H1 (cell line): ENCODE results near the gene GNB1L. TPM values are rescaled to one million over a fixed set of nuclear protein-coding genes. Genes with fewer than 3 reads are reported as not detected.

ENCODE experiments used
- CTCF ChIA-PET: fragments of 300-600 bp; sonication (Branson Sonifier 250); formaldehyde crosslinking; loops from one replicate; lab custom pipeline; 2021; ENCODE audit not compliant: partially characterized antibody; lab: Charles Lee
- POLR2A ChIA-PET: fragments of 300-600 bp; sonication (Branson Sonifier 250); formaldehyde crosslinking; loops from one replicate; lab custom pipeline; 2021; ENCODE audit warnings: inconsistent platforms; ENCODE audit not compliant: partially characterized antibody; lab: Charles Lee
- DNase-seq, 2 experiments: peaks; one replicate each; pipeline versions ENCODE4 v3.0.0 to v3.0.0-alpha.2; 2010 to 2022; ENCODE audit warnings: low spot score in 2 of 2, low read depth in 1 of 2, mixed read lengths in 1 of 2
- FAIRE-seq: peaks from 2 replicates; lab custom pipeline; 2011; peaks lifted over from hg19 to GRCh38; lab: Jason Lieb, UNC
- H2AFZ ChIP-seq: 2 replicates; pipeline ENCODE4 v1.8.1; 2012; ENCODE audit warnings: low read length, inconsistent platforms
- H2AK5ac ChIP-seq: 2 replicates; pipeline ENCODE4 v1.6.1; 2013; ENCODE audit warnings: low read depth, low read length
- H2BK120ac ChIP-seq: replicated peaks from 2 replicates; pipeline ENCODE3; 2013; ENCODE audit warnings: low read depth, low read length, inconsistent platforms
- H2BK12ac ChIP-seq: 2 replicates; pipeline ENCODE4 v1.6.1; 2013; ENCODE audit warnings: low read depth, low read length
- H2BK15ac ChIP-seq: 2 replicates; pipeline ENCODE4 v1.6.1; 2013; ENCODE audit warnings: low read length
- H2BK20ac ChIP-seq: 2 replicates; pipeline ENCODE4 v1.6.1; 2013; ENCODE audit warnings: low read length
- H2BK5ac ChIP-seq: 2 replicates; pipeline ENCODE4 v1.6.1; 2013; ENCODE audit warnings: low read depth, low read length
- H3K14ac ChIP-seq: 2 replicates; pipeline ENCODE4 v1.6.1; 2013; ENCODE audit warnings: inconsistent platforms; ENCODE audit not compliant: insufficient read length
- H3K18ac ChIP-seq: 2 replicates; pipeline ENCODE4 v1.6.1; 2013; ENCODE audit warnings: low read length; ENCODE audit errors: extremely low read depth
- H3K23ac ChIP-seq: 2 replicates; pipeline ENCODE4 v1.6.1; 2013; ENCODE audit warnings: inconsistent platforms; ENCODE audit not compliant: insufficient read length
- H3K23me2 ChIP-seq: 2 replicates; pipeline ENCODE4 v1.6.1; 2013; ENCODE audit warnings: low read depth, low read length
- H3K27ac ChIP-seq: 2 replicates; pipeline ENCODE4 v1.6.1; 2011; ENCODE audit warnings: low read depth, low read length, inconsistent platforms
- H3K27me3 ChIP-seq, 4 experiments: replicated peaks in 1 of 4; 1 replicate in 1 of 4; 2 replicates in 3 of 4; pipeline versions ENCODE4 v1.6.1 to v1.8.1; 2011 to 2013; ENCODE audit warnings: low read length in 3 of 4, mild to moderate bottlenecking in 3 of 4, inconsistent platforms in 2 of 4, mixed read lengths in 2 of 4, moderate library complexity in 1 of 4; ENCODE audit not compliant: control insufficient read depth in 3 of 4, insufficient read depth in 3 of 4; ENCODE audit errors: extremely low read depth in 1 of 4
- H3K36me3 ChIP-seq, 4 experiments: 2 replicates each; pipeline versions ENCODE4 v1.6.1 to v1.8.1; 2011 to 2013; ENCODE audit warnings: mild to moderate bottlenecking in 4 of 4, low read length in 3 of 4, moderate library complexity in 2 of 4, control low read depth in 1 of 4, inconsistent platforms in 1 of 4; ENCODE audit not compliant: insufficient read depth in 4 of 4, control insufficient read depth in 2 of 4
- H3K4ac ChIP-seq: replicated peaks from 2 replicates; pipeline ENCODE3; 2013; ENCODE audit warnings: low read length, low read depth, mixed read lengths, inconsistent platforms; ENCODE audit not compliant: insufficient read length
- H3K4me1 ChIP-seq, 4 experiments: replicated peaks in 1 of 4; 1 replicate in 1 of 4; 2 replicates in 3 of 4; pipeline versions ENCODE4 v1.6.1 to v1.8.1; 2011 to 2013; ENCODE audit warnings: low read length in 3 of 4, inconsistent platforms in 2 of 4, mixed read lengths in 1 of 4; ENCODE audit not compliant: insufficient read depth in 4 of 4, control insufficient read depth in 3 of 4
- H3K4me2 ChIP-seq, 2 experiments: 2 replicates each; pipeline versions ENCODE4 v1.6.1 to v1.8.1; 2011 to 2013; ENCODE audit warnings: low read depth in 2 of 2, low read length in 2 of 2, control low read depth in 1 of 2, inconsistent platforms in 1 of 2, mild to moderate bottlenecking in 1 of 2; ENCODE audit not compliant: insufficient read depth in 1 of 2
- H3K4me3 ChIP-seq, 4 experiments: fragments of 200-600, 300-600 bp in 1 of 4; sonication (generic), shearing (Covaris generic), sonication (Bioruptor Twin) in 1 of 4; 2 replicates each; pipeline versions ENCODE4 v1.5.1 to v1.8.1; 2011 to 2016; ENCODE audit warnings: low read length in 4 of 4, low read depth in 3 of 4, control low read depth in 2 of 4, inconsistent platforms in 2 of 4, mild to moderate bottlenecking in 2 of 4, mixed read lengths in 1 of 4, moderate library complexity in 1 of 4; ENCODE audit not compliant: insufficient read depth in 2 of 4; ENCODE audit errors: extremely low read depth in 1 of 4
- H3K56ac ChIP-seq: replicated peaks from 2 replicates; pipeline ENCODE3; 2013; ENCODE audit warnings: low read depth, mild to moderate bottlenecking, mixed read lengths, low read length, inconsistent platforms; ENCODE audit not compliant: insufficient read length
- H3K79me1 ChIP-seq: 2 replicates; pipeline ENCODE4 v1.6.1; 2013; ENCODE audit warnings: low read depth, low read length, control low read depth
- H3K79me2 ChIP-seq, 2 experiments: 2 replicates each; pipeline versions ENCODE4 v1.6.1 to v1.8.1; 2012 to 2013; ENCODE audit warnings: low read length in 2 of 2, mild to moderate bottlenecking in 2 of 2, inconsistent platforms in 1 of 2; ENCODE audit not compliant: insufficient read depth in 2 of 2, control insufficient read depth in 1 of 2
- H3K9ac ChIP-seq, 4 experiments: replicated peaks in 1 of 4; 1 replicate in 1 of 4; 2 replicates in 3 of 4; pipeline versions ENCODE4 v1.6.1 to v1.8.1; 2011 to 2013; ENCODE audit warnings: low read depth in 3 of 4, low read length in 3 of 4, control low read depth in 2 of 4, mild to moderate bottlenecking in 2 of 4, moderate library complexity in 2 of 4, inconsistent platforms in 1 of 4; ENCODE audit errors: extremely low read depth in 1 of 4
- H3K9me3 ChIP-seq, 2 experiments: 2 replicates each; pipeline versions ENCODE4 v1.6.1 to v1.8.1; 2012 to 2013; ENCODE audit warnings: mild to moderate bottlenecking in 2 of 2, moderate library complexity in 2 of 2, control low read depth in 1 of 2, inconsistent platforms in 1 of 2, low read depth in 1 of 2, low read length in 1 of 2, mixed read lengths in 1 of 2; ENCODE audit not compliant: insufficient read depth in 2 of 2
- H4K20me1 ChIP-seq, 2 experiments: replicated peaks in 1 of 2; 2 replicates each; pipeline versions ENCODE3 to v1.8.1; 2011 to 2013; ENCODE audit warnings: inconsistent platforms in 2 of 2, low read length in 2 of 2, mild to moderate bottlenecking in 1 of 2; ENCODE audit not compliant: insufficient read depth in 2 of 2, control insufficient read depth in 1 of 2
- H4K5ac ChIP-seq: 2 replicates; pipeline ENCODE4 v1.6.1; 2013; ENCODE audit warnings: low read length, low read depth, mixed read lengths, inconsistent platforms; ENCODE audit not compliant: insufficient read length
- H4K8ac ChIP-seq: 2 replicates; pipeline ENCODE4 v1.8.0; 2013; ENCODE audit warnings: mild to moderate bottlenecking, moderate library complexity, low read length, inconsistent platforms; ENCODE audit not compliant: insufficient read depth; ENCODE audit errors: extremely low read depth
- H4K91ac ChIP-seq: replicated peaks from 2 replicates; pipeline ENCODE3; 2013; ENCODE audit warnings: low read length, mixed read lengths, inconsistent platforms; ENCODE audit not compliant: insufficient read length
- CHD1 ChIP-seq: IDR thresholded peaks from 2 replicates; pipeline ENCODE4 v1.6.1; 2012; ENCODE audit warnings: low read depth, low read length, improper control_type of control experiment
- EP300 ChIP-seq, 2 experiments: IDR thresholded peaks; 1 replicate in 1 of 2; 2 replicates in 1 of 2; pipeline ENCODE4 v1.6.1; 2011 to 2012; ENCODE audit warnings: low read depth in 2 of 2, low read length in 2 of 2, mild to moderate bottlenecking in 2 of 2, borderline replicate concordance in 1 of 2, inconsistent platforms in 1 of 2, moderate library complexity in 1 of 2
- JUN ChIP-seq: IDR thresholded peaks from 2 replicates; pipeline ENCODE4 v1.6.1; 2011; ENCODE audit warnings: low read depth, mild to moderate bottlenecking, improper control_type of control experiment, low read length
- KDM5A ChIP-seq: fragments of 200-600 bp; IDR thresholded peaks from 2 replicates; pipeline ENCODE4 v1.7.1; 2012; ENCODE audit warnings: mild to moderate bottlenecking, low read length, inconsistent platforms, mixed read lengths
- RBBP5 ChIP-seq: IDR thresholded peaks from 2 replicates; pipeline ENCODE4 v1.7.1; 2012; ENCODE audit warnings: low read depth, mild to moderate bottlenecking, inconsistent platforms, low read length, moderate library complexity, borderline replicate concordance
- RNF2 ChIP-seq: fragments of 200-900, 300-1000 bp; sonication (generic); IDR thresholded peaks from 2 replicates; pipeline ENCODE4 v1.7.1; 2016; ENCODE audit warnings: borderline replicate concordance, low read depth, mild to moderate bottlenecking, antibody characterized with exemption, low read length; ENCODE audit not compliant: poor library complexity, severe bottlenecking; ENCODE audit errors: missing control alignments
- SIX5 ChIP-seq: IDR thresholded peaks from 2 replicates; pipeline ENCODE4 v1.6.1; 2011; ENCODE audit warnings: mild to moderate bottlenecking, low read depth, low read length
- SP2 ChIP-seq: IDR thresholded peaks from 2 replicates; pipeline ENCODE4 v1.6.1; 2012; ENCODE audit warnings: mild to moderate bottlenecking, low read length, inconsistent platforms
- SP4 ChIP-seq: IDR thresholded peaks from 2 replicates; pipeline ENCODE4 v1.6.1; 2012; ENCODE audit warnings: low read length, inconsistent platforms
- TAF7 ChIP-seq: optimal IDR thresholded peaks from 2 replicates; pipeline ENCODE3; 2011; ENCODE audit warnings: low read depth, mild to moderate bottlenecking, inconsistent platforms, low read length, moderate library complexity, borderline replicate concordance
- WGBS, 2 experiments: shearing (Covaris generic) in 1 of 2; methylation state at CpG; one replicate each; pipeline versions ENCODE4 v1.1.6 to v1.1.7; 2013 to 2015; ENCODE audit warnings: low lambda C conversion rate in 2 of 2, mixed read lengths in 2 of 2, inconsistent platforms in 1 of 2, low coverage in 1 of 2, missing lambda C conversion rate in 1 of 2; ENCODE audit not compliant: insufficient replicate concordance in 2 of 2, insufficient coverage in 1 of 2, insufficient read length in 1 of 2; ENCODE audit errors: extremely low coverage in 1 of 2, missing lambda C conversion rate in 1 of 2; 5-methylcytosine and 5-hydroxymethylcytosine counted together
- polyA plus RNA-seq, 7 experiments: library from polyadenylated mRNA; depleted of rRNA in 3 of 7; stranded (reverse) in 5 of 7; unstranded in 2 of 7; fragments of >200 nt in 5 of 7; fragments of 200-250 nt in 2 of 7; gene quantifications; 1 replicate in 5 of 7; 2 replicates in 1 of 7; 4 replicates in 1 of 7; pipeline versions ENCODE4 v1.2.1 to v1.2.3, GENCODE V29; 2011 to 2013; ENCODE audit warnings: missing spikeins in 2 of 7, mixed read lengths in 2 of 7
- total RNA-seq: library from RNA; stranded (reverse); fragmentation: NEBNext Ultra II Directional; extraction: Animal tissue kit (Norgen Biotek cat#: 25700); gene quantifications from 2 replicates; pipeline ENCODE4 v1.2.1, GENCODE V29; 2021
- TF ChIP-seq, protein P1 (sequence below): IDR thresholded peaks from 2 replicates; pipeline ENCODE4 v1.6.1; 2011; ENCODE audit warnings: low read length, improper control_type of control experiment
- TF ChIP-seq, protein P2 (sequence below): IDR thresholded peaks from 2 replicates; pipeline ENCODE4 v1.6.1; 2012; ENCODE audit warnings: low read length, inconsistent platforms

The GNB1L gene
- total and polyA plus RNA-seq, 2 of the 8 experiments (the other 6 are each of a cell fraction or from before 2014, with no cell fraction given): 14.0 to 15.6 TPM

DNA sequence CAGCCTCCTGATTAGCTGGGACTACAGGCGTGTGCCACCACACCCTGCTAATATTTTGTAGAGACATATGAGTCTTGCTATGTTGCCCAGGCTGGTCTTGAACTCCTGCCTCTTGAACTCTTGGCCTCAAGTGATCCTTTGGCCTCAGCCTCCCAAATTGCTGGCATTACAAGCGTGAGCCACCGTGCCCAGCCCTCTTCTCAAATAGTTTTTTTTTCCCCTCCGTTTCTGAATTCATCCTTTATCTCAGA is 82.3 kb downstream of the GNB1L start:
- H4K91ac ChIP-seq: no peak overlapping the region
- no peak overlapping the region for H2BK12ac ChIP-seq
- DNase-seq (no peak), FAIRE-seq (no peak)
- H3K27ac ChIP-seq: no peak overlapping the region
- H4K8ac ChIP-seq: no peak overlapping the region
- H2BK5ac ChIP-seq: no peak overlapping the region
- no peaks in the 10 kb centered on the region for H3K79me2 ChIP-seq
- H3K18ac ChIP-seq: no peak overlapping the region
- no peak overlapping the region for H3K23ac ChIP-seq
- no peak overlapping the region for H2AK5ac ChIP-seq
- no peak overlapping the region for H3K9ac ChIP-seq
- no peak overlapping the region for H2BK120ac ChIP-seq
- H3K14ac ChIP-seq: no peak overlapping the region
- H2AFZ ChIP-seq: no peak overlapping the region
- no peaks in the 10 kb centered on the region for H3K23me2 ChIP-seq
- WGBS, 2 experiments: 91% methylated on average over 4 of the region's 4 CpGs; no CpG with 5 or more reads in 1 of the 2 experiments
- peaks cover 1 to 4% of the 10 kb centered on the region in 2 experiments for H4K20me1 ChIP-seq
- no peak overlapping the region for H3K4ac ChIP-seq
- H2BK20ac ChIP-seq: no peak overlapping the region
- POLR2A ChIA-PET: no interaction called here
- no peak overlapping the region for H3K4me3 ChIP-seq
- H3K27me3 ChIP-seq: peaks cover 24 to 39% (median 38%) of the 10 kb centered on the region in 4 experiments
- peaks cover 0 to 8% (median 6%) of the 10 kb centered on the region in 4 experiments; a peak in 5 of 7 replicates for H3K4me1 ChIP-seq
- no peaks in the 10 kb centered on the region for H3K79me1 ChIP-seq
- no peak overlapping the region for H3K56ac ChIP-seq
- H3K9me3 ChIP-seq: no peaks in the 10 kb centered on the region
- H3K36me3 ChIP-seq: no peaks in the 10 kb centered on the region
- H4K5ac ChIP-seq: no peak overlapping the region
- CTCF ChIA-PET: interaction anchor here (1.0 to 2.7 kb wide), 9 partner anchors 10 to 175 kb away, joined by 3 to 10 read pairs (median 6); no protein-coding TSS in a partner anchor
- no peak overlapping the region for H3K4me2 ChIP-seq
- no peak overlapping the region for H2BK15ac ChIP-seq
- TF ChIP-seq JUN (no peak), RNF2 (no peak), TAF7 (no peak), SP4 (no peak), EP300 (IDR thresholded peaks at IDR 0.05; ENCODE audit: borderline replicate concordance in 1 of 2, low read depth in 2 of 2, low read length in 2 of 2) (no peak), CHD1 (no peak), RBBP5 (no peak), SP2 (no peak), SIX5 (no peak), KDM5A (no peak)
- TF ChIP-seq, protein P1, sequence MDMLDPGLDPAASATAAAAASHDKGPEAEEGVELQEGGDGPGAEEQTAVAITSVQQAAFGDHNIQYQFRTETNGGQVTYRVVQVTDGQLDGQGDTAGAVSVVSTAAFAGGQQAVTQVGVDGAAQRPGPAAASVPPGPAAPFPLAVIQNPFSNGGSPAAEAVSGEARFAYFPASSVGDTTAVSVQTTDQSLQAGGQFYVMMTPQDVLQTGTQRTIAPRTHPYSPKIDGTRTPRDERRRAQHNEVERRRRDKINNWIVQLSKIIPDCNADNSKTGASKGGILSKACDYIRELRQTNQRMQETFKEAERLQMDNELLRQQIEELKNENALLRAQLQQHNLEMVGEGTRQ: no peak
- TF ChIP-seq, protein P2, sequence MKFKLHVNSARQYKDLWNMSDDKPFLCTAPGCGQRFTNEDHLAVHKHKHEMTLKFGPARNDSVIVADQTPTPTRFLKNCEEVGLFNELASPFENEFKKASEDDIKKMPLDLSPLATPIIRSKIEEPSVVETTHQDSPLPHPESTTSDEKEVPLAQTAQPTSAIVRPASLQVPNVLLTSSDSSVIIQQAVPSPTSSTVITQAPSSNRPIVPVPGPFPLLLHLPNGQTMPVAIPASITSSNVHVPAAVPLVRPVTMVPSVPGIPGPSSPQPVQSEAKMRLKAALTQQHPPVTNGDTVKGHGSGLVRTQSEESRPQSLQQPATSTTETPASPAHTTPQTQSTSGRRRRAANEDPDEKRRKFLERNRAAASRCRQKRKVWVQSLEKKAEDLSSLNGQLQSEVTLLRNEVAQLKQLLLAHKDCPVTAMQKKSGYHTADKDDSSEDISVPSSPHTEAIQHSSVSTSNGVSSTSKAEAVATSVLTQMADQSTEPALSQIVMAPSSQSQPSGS: no peak
